H1 (cell line): Measurements from ENCODE around the gene CD59.

Experiments used
- ATF2 ChIP-seq: IDR thresholded peaks from 2 replicates; pipeline ENCODE4 v1.6.1; 2012; ENCODE audit warnings: low read length, inconsistent platforms
- BRCA1 ChIP-seq: IDR thresholded peaks from 2 replicates; pipeline ENCODE4 v1.6.1; 2012; ENCODE audit warnings: low read depth, low read length, improper control_type of control experiment
- CTCF ChIP-seq, 3 experiments: IDR thresholded peaks; 1 replicate in 2 of 3; 2 replicates in 1 of 3; pipeline versions ENCODE4 v1.5.1 to v1.6.1; 2011; ENCODE audit warnings: low read length in 3 of 3, mild to moderate bottlenecking in 3 of 3, inconsistent platforms in 2 of 3, low read depth in 1 of 3, moderate library complexity in 1 of 3; ENCODE audit not compliant: insufficient read depth in 1 of 3; ENCODE audit errors: control extremely low read depth in 1 of 3
- EZH2 ChIP-seq: fragments of 200-600 bp; sonication (generic); IDR thresholded peaks from 2 replicates; pipeline ENCODE4 v1.7.1; 2012; ENCODE audit warnings: low read depth, mild to moderate bottlenecking, moderate library complexity, low read length, inconsistent platforms; ENCODE audit not compliant: severe bottlenecking
- MAFK ChIP-seq: IDR thresholded peaks from 2 replicates; pipeline ENCODE4 v1.6.1; 2012; ENCODE audit warnings: low read depth, mild to moderate bottlenecking, improper control_type of control experiment, low read length
- POLR2A ChIP-seq, 2 experiments: IDR thresholded peaks; 1 replicate in 1 of 2; 2 replicates in 1 of 2; pipeline ENCODE4 v1.6.1; 2011; ENCODE audit warnings: low read depth in 2 of 2, low read length in 2 of 2, mild to moderate bottlenecking in 2 of 2; ENCODE audit errors: control extremely low read depth in 1 of 2
- POLR2AphosphoS5 ChIP-seq: IDR thresholded peaks from 2 replicates; pipeline ENCODE4 v1.6.1; 2011; ENCODE audit warnings: low read depth, low read length
- POU5F1 ChIP-seq: IDR thresholded peaks from 2 replicates; pipeline ENCODE4 v1.6.1; 2011; ENCODE audit warnings: low read depth, mild to moderate bottlenecking, low read length, moderate library complexity
- RAD21 ChIP-seq, 2 experiments: IDR thresholded peaks in 1 of 2; conservative IDR thresholded peaks in 1 of 2; 2 replicates each; pipeline ENCODE4 v1.6.1; 2011; ENCODE audit warnings: low read depth in 2 of 2, low read length in 2 of 2, improper control_type of control experiment in 1 of 2, inconsistent platforms in 1 of 2, mild to moderate bottlenecking in 1 of 2, moderate library complexity in 1 of 2
- TBP ChIP-seq: IDR thresholded peaks from 2 replicates; pipeline ENCODE4 v1.6.1; 2011; ENCODE audit warnings: low read depth, low read length, improper control_type of control experiment
- YY1 ChIP-seq: IDR thresholded peaks from 2 replicates; pipeline ENCODE4 v1.6.1; 2011; ENCODE audit warnings: low read depth, mild to moderate bottlenecking, low read length

GRCh38 chr11:33772300-33772699 lies 36.1 kb upstream of the CD59 start:
- no peak for TF ChIP-seq EZH2
- no peak for TF ChIP-seq CTCF (IDR thresholded peaks at IDR 0.05; ENCODE audit: control extremely low read depth in 1 of 3, insufficient read depth in 1 of 3, low read depth in 1 of 3, low read length in 3 of 3)
- no peak for TF ChIP-seq ATF2
- TF ChIP-seq POLR2AphosphoS5: no peak
- no peak for TF ChIP-seq RAD21 (IDR thresholded peaks at IDR 0.05 in 1 of 2, conservative IDR thresholded peaks at IDR 0.05 in 1 of 2; ENCODE audit: low read depth in 2 of 2, low read length in 2 of 2)
- no peak for TF ChIP-seq MAFK
- no peak for TF ChIP-seq POU5F1
- TF ChIP-seq POLR2A (IDR thresholded peaks at IDR 0.05; ENCODE audit: control extremely low read depth in 1 of 2, low read depth in 2 of 2, low read length in 2 of 2): no peak
- no peak for TF ChIP-seq YY1
- TF ChIP-seq TBP: no peak
- no peak for TF ChIP-seq BRCA1
